Esophagus muscularis mucosa (tissue), 3 donors: ENCODE data around the gene CSTF1.

ENCODE experiments used
- POLR2A ChIP-seq: fragments of 450-650 bp; IDR thresholded peaks from one replicate; pipeline ENCODE4 v1.6.1; 2017; ENCODE audit warnings: antibody characterized with exemption, moderate library complexity, mild to moderate bottlenecking, low read depth
- TF ChIP-seq, protein P1 (sequence below), 3 experiments: fragments of 200-600 bp in 2 of 3; fragments of 450-650 bp in 1 of 3; sonication (generic) in 2 of 3; IDR thresholded peaks; one replicate each; pipeline ENCODE4 v1.5.1; 2017 to 2019; ENCODE audit warnings: antibody characterized with exemption in 3 of 3, mild to moderate bottlenecking in 2 of 3, moderate library complexity in 1 of 3

DNA sequence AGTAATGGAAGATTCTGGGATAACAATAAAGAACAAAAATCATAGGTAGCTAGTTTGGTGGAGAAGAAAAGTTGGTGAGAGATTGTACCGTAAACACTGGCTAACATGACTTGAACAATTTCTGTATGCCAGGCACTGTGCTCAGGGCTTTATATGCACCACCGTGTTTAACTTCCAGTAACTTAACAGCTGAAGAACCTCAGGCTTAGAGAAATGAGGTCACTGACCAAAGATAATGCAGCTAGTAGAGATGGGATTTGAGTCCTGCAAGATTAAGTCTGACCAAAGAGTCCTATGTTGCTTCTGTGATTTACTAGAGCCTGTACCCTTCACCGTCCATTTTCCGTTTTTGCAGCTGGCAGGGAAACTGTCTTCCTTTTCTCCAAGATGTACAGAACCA lies 2.7 kb downstream of the CSTF1 start:
- TF ChIP-seq, protein P1, sequence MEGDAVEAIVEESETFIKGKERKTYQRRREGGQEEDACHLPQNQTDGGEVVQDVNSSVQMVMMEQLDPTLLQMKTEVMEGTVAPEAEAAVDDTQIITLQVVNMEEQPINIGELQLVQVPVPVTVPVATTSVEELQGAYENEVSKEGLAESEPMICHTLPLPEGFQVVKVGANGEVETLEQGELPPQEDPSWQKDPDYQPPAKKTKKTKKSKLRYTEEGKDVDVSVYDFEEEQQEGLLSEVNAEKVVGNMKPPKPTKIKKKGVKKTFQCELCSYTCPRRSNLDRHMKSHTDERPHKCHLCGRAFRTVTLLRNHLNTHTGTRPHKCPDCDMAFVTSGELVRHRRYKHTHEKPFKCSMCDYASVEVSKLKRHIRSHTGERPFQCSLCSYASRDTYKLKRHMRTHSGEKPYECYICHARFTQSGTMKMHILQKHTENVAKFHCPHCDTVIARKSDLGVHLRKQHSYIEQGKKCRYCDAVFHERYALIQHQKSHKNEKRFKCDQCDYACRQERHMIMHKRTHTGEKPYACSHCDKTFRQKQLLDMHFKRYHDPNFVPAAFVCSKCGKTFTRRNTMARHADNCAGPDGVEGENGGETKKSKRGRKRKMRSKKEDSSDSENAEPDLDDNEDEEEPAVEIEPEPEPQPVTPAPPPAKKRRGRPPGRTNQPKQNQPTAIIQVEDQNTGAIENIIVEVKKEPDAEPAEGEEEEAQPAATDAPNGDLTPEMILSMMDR (IDR thresholded peaks at IDR 0.05): no peak
- no peak for TF ChIP-seq POLR2A
